G401.6 (cell line): ENCODE results near the gene ILF3.

Source experiments
- FAIRE-seq: peaks from 2 replicates; lab custom pipeline; 2012; peaks lifted over from hg19 to GRCh38; lab: Jason Lieb, UNC

Gene ILF3

DNA sequence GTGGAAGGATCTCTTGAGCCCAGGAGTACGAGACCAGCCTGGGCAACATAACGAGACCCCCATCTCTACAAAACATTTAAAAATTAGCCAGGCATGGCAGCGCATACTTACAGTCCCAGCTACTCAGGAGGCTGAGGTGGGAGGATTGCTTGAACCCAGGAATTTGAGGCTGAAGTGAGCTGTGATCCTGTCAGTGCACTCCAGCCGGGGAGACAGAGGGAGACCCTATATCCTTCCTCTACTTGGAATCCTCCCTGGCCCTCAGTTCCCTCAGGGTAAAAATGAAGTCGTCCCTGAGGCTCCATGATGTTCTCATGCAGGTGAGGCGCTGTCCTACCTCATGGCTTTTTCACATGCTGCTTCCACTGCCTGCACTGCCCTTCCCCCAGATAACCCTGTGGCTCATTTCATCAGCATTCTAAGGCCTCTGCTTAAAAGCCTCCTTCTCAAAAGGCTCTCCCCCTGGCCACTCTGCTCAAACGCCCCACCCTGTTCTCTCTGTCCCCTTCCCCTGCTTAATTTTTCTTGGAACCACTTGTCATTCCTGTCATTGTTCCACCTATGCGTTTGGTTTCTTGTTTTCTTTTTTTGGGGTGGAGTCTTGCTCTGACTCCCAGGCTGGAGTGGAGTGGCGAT is 82.9 kb downstream of the ILF3 start:
- no peak for FAIRE-seq

DNA sequence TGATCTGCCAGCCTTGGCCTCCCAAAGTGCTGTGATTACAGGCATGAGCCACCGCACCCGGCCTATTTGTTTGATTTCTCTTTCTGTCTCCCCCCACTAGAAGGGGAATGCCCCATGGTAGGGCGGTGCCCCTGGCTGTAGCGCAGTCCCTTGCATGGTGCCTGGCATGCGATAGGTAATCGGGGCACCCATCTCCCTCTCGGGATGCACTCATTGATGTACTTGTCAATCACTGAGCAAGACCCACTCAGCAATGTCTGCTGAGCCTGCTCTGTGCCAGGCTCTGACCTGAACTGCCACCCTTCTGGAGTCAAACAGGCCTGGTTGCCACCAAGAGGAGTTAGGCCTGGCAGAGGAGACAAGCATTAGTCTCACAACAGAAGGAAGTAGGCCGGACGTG is 83.6 kb downstream of the ILF3 start:
- FAIRE-seq = no peak

DNA sequence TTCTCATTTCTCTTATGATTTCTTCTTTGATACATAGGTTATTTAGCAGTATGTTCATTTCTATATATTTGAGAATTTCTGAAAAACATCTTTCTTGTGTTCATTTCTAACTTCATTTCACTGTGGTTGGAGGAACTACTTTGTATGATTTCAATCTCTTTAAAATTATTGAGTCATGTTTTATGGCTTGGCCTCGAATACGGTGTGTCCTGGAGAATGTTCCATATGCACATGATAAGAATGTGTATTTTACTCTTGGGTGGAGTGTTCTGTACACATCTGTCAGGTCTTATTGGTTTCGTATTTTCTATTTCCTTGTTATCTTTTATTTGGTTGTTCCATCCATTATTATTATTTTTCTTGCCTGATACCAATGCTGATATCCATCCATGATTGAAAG is 86.7 kb downstream of the ILF3 start:
- no peak for FAIRE-seq
